ENCODE data around the gene LRRC45.

The LRRC45 gene

DNA sequence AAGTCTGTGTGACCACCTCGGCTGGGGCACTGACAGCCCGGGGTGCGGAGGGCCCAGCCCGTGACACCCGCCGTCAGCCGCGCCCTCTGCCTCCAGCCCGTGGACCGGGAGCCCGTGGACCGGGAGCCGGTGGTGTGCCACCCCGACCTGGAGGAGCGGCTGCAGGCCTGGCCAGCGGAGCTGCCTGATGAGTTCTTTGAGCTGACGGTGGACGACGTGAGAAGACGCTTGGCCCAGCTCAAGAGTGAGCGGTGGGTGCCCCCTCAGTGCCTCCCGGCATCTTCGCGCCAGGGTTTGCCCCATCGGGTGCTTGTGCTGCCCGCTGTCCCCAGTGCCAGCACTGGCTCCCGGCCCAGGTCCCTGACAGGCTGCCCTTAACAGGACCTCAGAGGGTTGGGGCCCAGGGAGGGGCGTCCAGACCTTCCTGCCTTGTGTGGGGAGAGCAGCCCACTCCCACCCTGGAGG is 14.1 kb upstream of the LRRC45 start:
- H3K36me3 Mint-ChIP-seq (ENCODE audit: low read depth) = peaks cover 82% of the 10 kb centered on the region
- H3K4me1 Mint-ChIP-seq (ENCODE audit: low read depth) = no peaks in the 10 kb centered on the region
- intact Hi-C loops (cut with micrococcal nuclease) = no loop called here
- H3K4me3 Mint-ChIP-seq = no peak overlapping the region
- no peaks in the 10 kb centered on the region for H3K27me3 Mint-ChIP-seq
- H3K9me3 Mint-ChIP-seq = no peaks in the 10 kb centered on the region
- no peak overlapping the region for H3K27ac Mint-ChIP-seq

DNA sequence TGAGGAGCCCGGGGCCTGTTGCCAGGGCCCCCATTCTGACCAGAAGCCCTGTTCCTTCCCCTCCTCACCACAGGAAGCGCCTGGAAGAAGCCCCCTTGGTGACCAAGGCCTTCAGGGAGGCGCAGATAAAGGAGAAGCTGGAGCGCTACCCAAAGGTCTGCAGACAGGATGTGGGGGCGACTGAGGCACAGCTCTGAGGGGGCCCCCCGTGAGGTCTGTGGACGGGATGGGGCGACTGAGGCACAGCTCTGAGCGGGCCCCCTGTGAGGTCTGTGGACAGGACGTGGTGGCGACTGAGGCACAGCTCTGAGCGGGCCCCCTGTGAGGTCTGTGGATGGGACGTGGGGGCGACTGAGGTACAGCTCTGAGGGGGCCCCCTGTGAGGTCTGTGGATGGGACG is 13.7 kb upstream of the LRRC45 start:
- Mint-ChIP-seq H3K27me3 (no peaks in the 10 kb centered on the region), H3K27ac (no peak overlapping the region), H3K9me3 (no peaks in the 10 kb centered on the region), H3K36me3 (ENCODE audit: low read depth) (peaks cover 83% of the 10 kb centered on the region), H3K4me3 (no peak overlapping the region), H3K4me1 (ENCODE audit: low read depth) (no peaks in the 10 kb centered on the region)
- intact Hi-C loops (cut with micrococcal nuclease) = no loop called here

DNA sequence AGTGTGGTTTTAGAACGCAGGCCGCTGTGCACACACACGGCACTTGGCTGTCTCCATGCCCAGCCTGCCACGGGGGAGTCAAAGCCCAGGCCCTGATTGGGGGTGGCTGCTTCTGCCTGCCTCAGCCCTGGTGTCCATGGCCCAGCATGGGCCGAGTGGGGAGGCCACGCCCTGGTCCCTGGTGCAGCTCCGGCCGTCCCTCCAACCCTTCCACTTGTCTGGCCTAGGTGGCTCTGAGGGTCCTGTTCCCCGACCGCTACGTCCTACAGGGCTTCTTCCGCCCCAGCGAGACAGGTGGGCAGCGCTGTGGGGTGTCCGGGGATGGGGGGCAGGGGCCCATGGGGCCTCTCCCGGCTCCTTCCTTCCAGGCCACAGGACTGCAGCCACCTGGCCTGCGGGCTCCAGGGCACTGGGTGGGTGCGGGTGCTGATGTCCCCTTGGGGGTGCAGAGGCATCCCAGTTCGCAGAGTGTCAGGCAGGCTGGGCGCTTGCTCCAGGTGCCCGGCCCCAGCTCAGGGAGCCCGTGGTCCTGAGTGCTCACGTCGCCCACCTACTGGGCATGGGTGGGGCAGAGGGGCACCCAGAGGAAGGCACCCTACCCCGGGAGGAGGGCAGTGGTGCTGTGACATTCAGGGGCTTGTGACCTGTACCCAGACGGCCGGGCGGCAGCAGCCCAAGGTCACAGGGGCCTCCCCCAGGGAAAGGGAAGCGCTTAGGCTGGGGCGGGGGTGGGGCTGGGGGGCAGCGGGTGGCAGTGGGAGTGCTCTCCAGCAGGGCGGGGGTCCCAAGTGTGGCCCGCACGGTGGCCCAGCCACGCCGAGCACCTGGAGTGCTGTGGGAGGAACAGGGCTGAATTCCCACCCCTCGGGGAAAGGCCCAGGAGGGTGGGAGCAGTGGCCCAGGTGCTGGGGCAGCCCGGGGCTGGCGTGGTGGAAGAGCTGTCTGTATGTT is 12.3 kb upstream of the LRRC45 start:
- H3K36me3 Mint-ChIP-seq (ENCODE audit: low read depth) = peaks cover 76% of the 10 kb centered on the region
- H3K4me3 Mint-ChIP-seq = no peak overlapping the region
- no peaks in the 10 kb centered on the region for H3K27me3 Mint-ChIP-seq
- H3K9me3 Mint-ChIP-seq = no peaks in the 10 kb centered on the region
- intact Hi-C loops (cut with micrococcal nuclease) = no loop called here
- H3K4me1 Mint-ChIP-seq (ENCODE audit: low read depth) = no peaks in the 10 kb centered on the region
- H3K27ac Mint-ChIP-seq = no peak overlapping the region

DNA sequence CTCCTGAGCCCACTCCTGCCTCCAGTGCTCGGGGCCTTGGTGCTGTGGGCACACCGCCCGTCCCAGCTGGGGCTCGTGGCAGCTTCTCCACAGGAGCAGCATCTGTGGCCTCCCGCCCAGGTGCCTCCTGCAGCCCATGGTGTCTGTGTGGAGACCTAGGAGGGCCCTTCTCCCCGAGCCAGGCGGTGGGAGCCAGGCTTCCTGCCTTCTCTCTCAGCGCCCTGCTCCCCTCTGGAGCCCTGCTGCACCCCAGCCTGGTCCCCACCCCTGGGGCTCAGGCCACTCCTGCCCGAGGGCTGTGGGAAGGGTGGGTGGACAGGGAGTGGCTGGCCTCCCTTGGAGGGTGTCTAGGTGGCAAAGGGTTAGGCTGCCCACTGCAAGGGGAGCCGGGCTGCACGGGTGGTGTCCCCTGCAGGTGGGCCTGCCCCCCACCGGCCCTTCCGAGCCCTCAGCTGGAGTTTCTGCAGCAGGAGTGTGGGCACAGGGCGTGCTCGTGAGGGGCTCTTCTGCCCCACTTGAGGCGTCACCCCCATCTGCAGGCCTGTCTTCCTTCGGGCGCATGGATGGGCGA is 11.4 kb upstream of the LRRC45 start:
- no peaks in the 10 kb centered on the region for H3K4me1 Mint-ChIP-seq (ENCODE audit: low read depth)
- H3K9me3 Mint-ChIP-seq = no peaks in the 10 kb centered on the region
- H3K4me3 Mint-ChIP-seq = no peak overlapping the region
- intact Hi-C loops (cut with micrococcal nuclease) = no loop called here
- H3K27me3 Mint-ChIP-seq = no peaks in the 10 kb centered on the region
- peaks cover 76% of the 10 kb centered on the region for H3K36me3 Mint-ChIP-seq (ENCODE audit: low read depth)
- no peak overlapping the region for H3K27ac Mint-ChIP-seq

DNA sequence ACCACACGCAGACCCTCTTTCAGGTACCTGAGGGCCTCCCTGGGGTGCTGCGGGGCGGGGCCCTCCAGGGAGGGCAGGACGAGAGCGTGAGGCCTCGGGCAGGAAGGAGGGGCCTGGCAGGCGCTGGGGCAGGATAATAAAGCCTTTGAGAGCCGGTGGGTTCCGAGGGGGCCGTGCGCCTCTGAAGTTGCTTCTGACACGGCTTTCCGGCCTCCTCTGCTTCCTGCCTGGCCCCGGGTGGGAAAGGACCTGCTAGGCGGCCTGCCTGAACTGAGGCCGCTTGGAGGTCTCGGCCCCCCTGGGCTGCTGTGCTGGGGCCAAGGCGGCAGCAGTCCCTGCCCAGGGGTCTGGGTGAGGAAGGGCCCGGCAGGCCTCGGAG is 10.9 kb upstream of the LRRC45 start:
- no peak overlapping the region for H3K4me3 Mint-ChIP-seq
- intact Hi-C loops (cut with micrococcal nuclease) = no loop called here
- no peaks in the 10 kb centered on the region for H3K4me1 Mint-ChIP-seq (ENCODE audit: low read depth)
- no peaks in the 10 kb centered on the region for H3K9me3 Mint-ChIP-seq
- H3K36me3 Mint-ChIP-seq (ENCODE audit: low read depth) = peaks cover 80% of the 10 kb centered on the region
- no peak overlapping the region for H3K27ac Mint-ChIP-seq
- no peaks in the 10 kb centered on the region for H3K27me3 Mint-ChIP-seq

DNA sequence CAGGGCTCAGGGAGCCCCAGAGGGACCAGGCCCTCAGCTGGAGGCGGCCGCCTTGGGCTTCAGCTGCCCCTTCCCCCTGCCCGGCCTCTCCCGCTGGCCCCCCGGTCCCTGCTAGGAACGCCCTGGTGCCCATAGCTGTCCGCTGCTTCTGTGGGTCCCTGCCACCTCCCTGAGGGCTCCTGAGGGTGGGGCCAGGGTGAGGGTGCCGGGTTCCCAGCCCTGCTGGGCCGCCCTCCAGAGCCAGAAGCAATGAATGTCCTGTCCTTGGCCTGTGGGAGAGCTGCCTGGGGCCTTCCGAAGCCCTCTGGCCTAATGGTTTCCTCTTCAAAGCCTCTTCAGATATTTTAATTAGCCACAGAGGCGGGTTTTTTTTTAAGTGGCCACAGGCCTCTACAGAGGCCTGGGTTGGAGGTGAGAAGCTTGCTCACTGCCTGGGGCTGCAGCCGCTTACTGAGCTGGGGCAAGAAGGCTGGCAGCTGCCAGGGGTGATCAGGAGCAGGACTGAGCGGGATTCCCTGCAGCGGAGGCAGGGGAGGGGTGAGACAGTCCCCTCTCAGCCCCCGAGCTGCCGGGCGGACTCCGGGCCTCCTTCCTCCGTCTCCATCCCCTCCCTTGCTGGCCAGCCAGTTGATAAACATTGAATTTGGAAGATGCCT is 10.3 kb upstream of the LRRC45 start:
- Mint-ChIP-seq H3K9me3 (no peaks in the 10 kb centered on the region), H3K4me3 (no peak overlapping the region), H3K27ac (peak overlapping the region; percentile 20), H3K4me1 (ENCODE audit: low read depth) (no peaks in the 10 kb centered on the region), H3K36me3 (ENCODE audit: low read depth) (peaks cover 84% of the 10 kb centered on the region), H3K27me3 (no peaks in the 10 kb centered on the region)
- intact Hi-C loops (cut with micrococcal nuclease) = no loop called here

DNA sequence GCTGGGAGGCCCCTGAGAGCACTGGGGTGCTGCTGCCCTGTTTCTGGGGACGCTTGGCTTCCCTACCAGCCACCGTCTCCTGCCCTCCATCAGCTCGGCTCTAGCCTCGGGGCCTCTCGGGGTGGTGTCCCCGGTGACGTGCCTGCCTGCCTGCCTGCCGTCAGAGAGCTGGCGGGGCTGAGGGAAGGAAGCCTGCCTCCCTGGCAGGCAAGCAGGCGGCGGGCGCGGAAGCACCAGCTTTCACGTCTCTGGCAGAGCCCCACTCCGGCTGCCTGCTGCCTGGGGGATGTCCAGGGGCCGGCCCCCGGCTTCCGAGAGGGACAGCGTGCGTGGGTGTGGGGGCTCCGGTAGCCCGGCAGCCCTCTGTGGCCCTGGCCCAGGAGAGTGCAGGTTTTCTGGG is 9.8 kb upstream of the LRRC45 start:
- H3K4me3 Mint-ChIP-seq = no peak overlapping the region
- H3K9me3 Mint-ChIP-seq = no peaks in the 10 kb centered on the region
- no peaks in the 10 kb centered on the region for H3K4me1 Mint-ChIP-seq (ENCODE audit: low read depth)
- intact Hi-C loops (cut with micrococcal nuclease) = no loop called here
- peaks cover 84% of the 10 kb centered on the region for H3K36me3 Mint-ChIP-seq (ENCODE audit: low read depth)
- no peak overlapping the region for H3K27ac Mint-ChIP-seq
- no peaks in the 10 kb centered on the region for H3K27me3 Mint-ChIP-seq

DNA sequence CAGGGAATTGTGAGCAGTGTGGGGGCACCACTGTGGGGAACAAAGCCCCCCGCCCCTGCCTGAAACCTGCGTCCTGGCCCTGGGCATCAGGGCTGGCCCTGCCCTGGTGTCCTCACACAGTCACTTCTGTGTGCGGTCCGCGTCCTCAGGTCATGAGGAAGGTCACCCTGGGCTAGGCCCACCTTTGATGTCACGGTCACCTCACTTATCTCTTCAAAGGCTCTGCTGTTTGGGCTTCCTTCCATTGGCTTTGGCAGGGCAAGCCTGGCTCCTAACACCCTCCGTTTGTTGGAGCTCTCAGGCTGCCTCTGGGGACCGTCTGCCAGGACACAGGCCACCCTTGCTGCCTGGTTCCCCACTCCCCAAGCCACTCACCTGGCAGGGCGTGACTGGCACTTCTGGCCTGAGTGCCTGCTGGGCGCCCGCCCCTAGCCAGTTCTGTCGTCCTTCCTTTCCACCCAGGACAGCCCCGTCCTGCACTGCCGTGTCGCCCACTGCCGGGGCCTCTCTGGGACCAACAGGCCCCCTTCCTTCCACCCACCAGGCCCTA is 9.3 kb upstream of the LRRC45 start:
- intact Hi-C loops (cut with micrococcal nuclease) = no loop called here
- Mint-ChIP-seq H3K4me3 (no peak overlapping the region), H3K9me3 (no peaks in the 10 kb centered on the region), H3K36me3 (ENCODE audit: low read depth) (peaks cover 86% of the 10 kb centered on the region), H3K27me3 (no peaks in the 10 kb centered on the region), H3K4me1 (ENCODE audit: low read depth) (no peaks in the 10 kb centered on the region), H3K27ac (no peak overlapping the region)

DNA sequence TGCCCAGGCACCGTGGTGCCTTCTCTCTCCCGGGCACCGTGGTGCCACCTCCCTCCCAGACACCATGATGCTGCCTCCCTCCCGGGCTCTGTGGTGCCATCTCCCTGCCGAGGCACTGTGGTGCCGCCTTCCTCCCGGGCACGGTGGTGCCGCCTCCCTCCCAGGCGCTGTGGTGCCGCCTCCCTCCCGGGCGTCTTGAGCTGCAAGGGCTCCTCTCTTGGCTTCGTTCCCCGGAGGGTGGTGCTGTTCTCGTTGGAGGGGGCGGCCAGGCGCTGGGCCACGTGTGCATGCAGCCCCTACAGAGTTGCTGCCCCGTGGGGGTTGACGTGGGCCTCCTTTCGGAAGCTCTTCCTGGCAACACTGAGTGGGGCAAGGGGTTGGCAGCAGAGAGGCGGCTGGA is 8.7 kb upstream of the LRRC45 start:
- intact Hi-C loops (cut with micrococcal nuclease) = no loop called here
- no peaks in the 10 kb centered on the region for H3K9me3 Mint-ChIP-seq
- no peaks in the 10 kb centered on the region for H3K27me3 Mint-ChIP-seq
- peaks cover 86% of the 10 kb centered on the region for H3K36me3 Mint-ChIP-seq (ENCODE audit: low read depth)
- H3K27ac Mint-ChIP-seq = no peak overlapping the region
- no peak overlapping the region for H3K4me3 Mint-ChIP-seq
- H3K4me1 Mint-ChIP-seq (ENCODE audit: low read depth) = no peaks in the 10 kb centered on the region

DNA sequence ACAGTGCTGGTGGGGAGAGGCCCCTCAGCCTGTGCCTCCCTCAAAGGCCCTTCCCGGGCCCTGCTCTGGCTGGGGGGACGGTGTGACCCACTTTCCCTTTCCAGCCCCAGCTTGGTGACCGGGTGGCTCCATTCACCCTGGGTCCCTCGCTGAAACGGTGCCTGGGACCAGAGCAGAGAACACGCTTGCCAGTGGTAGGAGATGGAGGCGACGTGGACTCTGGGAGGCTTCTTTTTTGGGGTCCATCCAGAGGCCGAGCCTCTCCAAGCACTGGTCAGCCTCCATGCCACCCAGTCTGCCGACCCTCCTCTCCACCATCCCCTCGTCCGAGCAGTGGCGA is 8.2 kb upstream of the LRRC45 start:
- peaks cover 82% of the 10 kb centered on the region for H3K36me3 Mint-ChIP-seq (ENCODE audit: low read depth)
- H3K27me3 Mint-ChIP-seq = no peaks in the 10 kb centered on the region
- intact Hi-C loops (cut with micrococcal nuclease) = no loop called here
- H3K4me3 Mint-ChIP-seq = no peak overlapping the region
- H3K27ac Mint-ChIP-seq = no peak overlapping the region
- H3K9me3 Mint-ChIP-seq = no peaks in the 10 kb centered on the region
- H3K4me1 Mint-ChIP-seq (ENCODE audit: low read depth) = peaks cover 2% of the 10 kb centered on the region

DNA sequence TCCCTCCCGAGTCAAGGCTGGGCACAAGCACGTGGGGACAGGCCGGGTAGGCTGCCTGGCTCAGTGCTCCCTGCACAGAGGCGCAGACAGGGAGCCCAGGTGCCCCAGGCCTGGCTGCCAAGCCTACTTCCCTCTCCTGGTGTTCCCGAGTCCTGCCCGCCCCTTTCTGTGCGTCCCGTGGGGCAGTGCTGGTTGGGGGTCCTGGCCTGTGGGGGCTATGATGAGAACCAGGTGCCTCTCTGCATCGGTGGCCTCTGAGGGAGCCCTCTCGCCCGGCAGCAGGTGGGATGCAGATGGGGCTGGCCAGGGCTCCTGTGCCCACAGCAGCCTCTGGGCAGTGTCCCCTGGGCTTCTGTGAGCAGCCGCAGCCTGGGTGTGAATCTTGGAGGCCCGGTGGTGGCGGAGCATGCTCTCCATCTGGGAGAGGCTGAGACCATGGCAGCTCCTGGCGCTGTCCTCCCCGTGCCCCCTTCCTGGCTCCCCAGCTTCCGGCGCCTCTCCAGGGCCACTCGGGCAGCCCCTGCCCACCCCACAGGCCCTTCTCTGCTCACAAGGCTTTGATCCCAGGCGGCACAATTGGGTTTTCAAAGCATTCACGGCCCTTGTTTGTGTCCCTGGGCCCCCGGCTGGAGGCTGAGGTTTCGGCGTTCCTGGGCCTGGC is 7.7 kb upstream of the LRRC45 start:
- Mint-ChIP-seq H3K4me3 (no peak overlapping the region), H3K27ac (no peak overlapping the region), H3K27me3 (no peaks in the 10 kb centered on the region), H3K4me1 (ENCODE audit: low read depth) (peaks cover 7% of the 10 kb centered on the region), H3K9me3 (no peaks in the 10 kb centered on the region), H3K36me3 (ENCODE audit: low read depth) (peaks cover 82% of the 10 kb centered on the region)
- intact Hi-C loops (cut with micrococcal nuclease) = no loop called here

DNA sequence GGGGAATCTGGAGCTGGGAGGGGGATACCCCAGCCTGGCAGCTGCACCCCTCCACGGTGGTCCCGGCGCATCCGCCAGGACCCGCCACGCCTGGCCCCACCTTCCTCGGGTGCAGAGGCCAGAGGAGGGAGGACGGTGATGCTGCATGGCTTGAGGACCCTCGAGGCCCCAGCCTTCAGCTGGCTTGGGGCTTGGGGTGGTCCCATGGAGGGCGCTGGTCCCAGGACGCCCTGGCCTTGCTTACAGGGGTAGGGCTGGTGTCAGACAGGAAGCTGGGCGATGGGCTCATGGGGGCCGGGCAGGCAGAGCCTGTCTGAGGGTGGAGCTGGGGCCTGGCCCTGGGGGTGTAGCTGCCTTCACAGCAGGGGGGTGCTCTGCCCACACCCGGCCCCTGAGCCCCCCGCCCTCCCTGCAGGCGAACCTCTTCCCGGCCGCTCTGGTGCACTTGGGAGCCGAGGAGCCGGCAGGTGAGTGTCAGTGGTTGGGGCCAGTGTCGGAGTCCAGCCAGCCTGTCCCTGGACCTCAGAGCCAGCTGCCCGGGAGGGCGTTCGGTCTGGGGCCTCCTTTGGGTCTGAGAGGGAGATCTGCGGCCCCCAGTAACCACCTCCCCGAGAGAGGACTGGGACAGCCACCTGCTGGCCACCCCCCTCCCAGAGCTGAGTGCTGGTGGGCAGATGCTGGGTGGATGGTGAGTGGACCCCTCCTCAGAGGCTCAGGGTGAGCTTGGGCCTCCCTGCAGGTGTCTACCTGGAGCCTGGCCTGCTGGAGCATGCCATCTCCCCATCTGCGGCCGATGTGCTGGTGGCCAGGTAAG is 6.8 kb upstream of the LRRC45 start:
- Mint-ChIP-seq H3K4me3 (no peak overlapping the region), H3K9me3 (no peaks in the 10 kb centered on the region), H3K4me1 (ENCODE audit: low read depth) (peaks cover 15% of the 10 kb centered on the region), H3K36me3 (ENCODE audit: low read depth) (peaks cover 75% of the 10 kb centered on the region), H3K27ac (no peak overlapping the region), H3K27me3 (no peaks in the 10 kb centered on the region)
- intact Hi-C loops (cut with micrococcal nuclease) = no loop called here

DNA sequence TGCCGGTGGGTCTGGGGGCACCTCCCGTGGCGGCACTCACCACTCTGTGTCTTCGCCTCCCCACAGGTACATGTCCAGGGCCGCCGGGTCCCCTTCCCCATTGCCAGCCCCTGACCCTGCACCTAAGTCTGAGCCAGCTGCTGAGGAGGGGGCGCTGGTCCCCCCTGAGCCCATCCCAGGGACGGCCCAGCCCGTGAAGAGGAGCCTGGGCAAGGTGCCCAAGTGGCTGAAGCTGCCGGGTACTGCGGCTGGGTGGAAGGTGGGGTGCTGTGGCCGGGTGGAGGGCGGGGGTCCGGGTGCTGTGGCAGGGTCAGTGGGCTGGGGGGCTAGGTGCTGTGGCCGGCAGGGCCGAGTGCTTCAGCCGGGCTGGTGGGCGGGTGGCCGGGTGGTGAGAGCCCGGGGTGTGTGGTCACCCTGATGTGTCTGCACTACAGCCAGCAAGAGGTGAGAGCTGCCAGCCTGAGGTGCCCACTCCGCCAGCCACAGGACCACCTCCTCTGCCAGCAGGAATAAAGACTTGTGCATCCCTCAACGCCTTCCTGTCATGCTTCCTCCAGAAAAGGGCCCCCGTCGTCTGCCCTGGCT is 6.1 kb upstream of the LRRC45 start:
- intact Hi-C loops (cut with micrococcal nuclease) = no loop called here
- Mint-ChIP-seq H3K4me3 (no peak overlapping the region), H3K9me3 (no peaks in the 10 kb centered on the region), H3K4me1 (ENCODE audit: low read depth) (peaks cover 22% of the 10 kb centered on the region), H3K27ac (no peak overlapping the region), H3K36me3 (ENCODE audit: low read depth) (peaks cover 69% of the 10 kb centered on the region), H3K27me3 (no peaks in the 10 kb centered on the region)

Data from dendritic cell treated with granulocyte-macrophage colony-stimulating factor and Interleukin-4, amounts not matched to agents 40 ng/mL and 50 ng/mL, for 4 days (primary cell).